Measurements from ENCODE around the gene TMEM147.

Gene TMEM147

GRCh38 chr19:35596366-35596999 is 51.1 kb downstream of the TMEM147 start:
- Histone ChIP-seq H3K27me3 (ENCODE audit: insufficient read depth, poor library complexity, severe bottlenecking) (no peaks in the 10 kb centered on the region), H3K4me3 (replicated peaks; ENCODE audit: insufficient read depth, low read length) (no peak overlapping the region), H3K27ac (replicated peaks) (no peak overlapping the region)
- DNase-seq (ENCODE audit: low read depth in 1 of 2, low spot score in 1 of 2) = no peak
- TF ChIP-seq GABPA (IDR thresholded peaks at IDR 0.05; ENCODE audit: low read depth) = no peak

Data from HL-60 (cell line).